BE2C (cell line): ENCODE measurements around the gene RASL11A.
"Not testable (repeated sequence)": the region's sequence is repeated elsewhere in the genome, so short reads cannot be mapped to it uniquely, and the experiment has no call there.

Experiments
- DNase-seq: peaks from one replicate; pipeline ENCODE4 v3.0.0-alpha.2; 2020
- H3K27me3 ChIP-seq: fragments of 250-450 bp; sonication (Bioruptor Pico); 2 replicates; pipeline ENCODE4 v1.5.1; 2020; ENCODE audit warnings: mild to moderate bottlenecking
- H3K36me3 ChIP-seq: fragments of 250-450 bp; sonication (Bioruptor Pico); 2 replicates; pipeline ENCODE4 v1.5.1; 2020; ENCODE audit warnings: mild to moderate bottlenecking
- H3K4me1 ChIP-seq: fragments of 250-450 bp; sonication (Bioruptor Pico); 2 replicates; pipeline ENCODE4 v1.5.1; 2020
- H3K4me3 ChIP-seq: 2 replicates; pipeline ENCODE4 v1.5.1; 2011; ENCODE audit warnings: low read depth, low read length
- H3K9me3 ChIP-seq: fragments of 250-450 bp; sonication (Bioruptor Pico); 2 replicates; pipeline ENCODE4 v1.5.1; 2020
- CTCF ChIP-seq: IDR thresholded peaks from 2 replicates; pipeline ENCODE4 v1.5.1; 2012; ENCODE audit warnings: mild to moderate bottlenecking, low read depth, low read length

RASL11A gene

GRCh38 chr13:27321468-27322431, 51.1 kb downstream of the RASL11A start:
- H3K9me3 ChIP-seq, result no peaks in the 10 kb centered on the region; the same call in 1 of the 2 replicates
- H3K4me1 ChIP-seq, result no peaks in the 10 kb centered on the region
- no peaks in the 10 kb centered on the region; the same call in 1 of the 2 replicates for H3K36me3 ChIP-seq
- H3K4me3 ChIP-seq, result no peak overlapping the region
- no peak for TF ChIP-seq CTCF
- DNase-seq, result no peak
- H3K27me3 ChIP-seq, result peaks cover 26% of the 10 kb centered on the region

- H3K27me3 ChIP-seq, result peaks cover 26% of the 10 kb centered on the region
- H3K36me3 ChIP-seq, H3K4me3 ChIP-seq, DNase-seq, H3K4me1 ChIP-seq, H3K9me3 ChIP-seq: not testable (repeated sequence)
Observed at GRCh38 chr13:27322443-27322842, 51.8 kb downstream of the RASL11A start.
